Ectodermal cell (in vitro differentiated cells): ENCODE data around the gene MRPS26. TPM values are rescaled to one million over a fixed set of nuclear protein-coding genes. Genes with fewer than 3 reads are reported as not detected.
"Not testable (repeated sequence)": the region's sequence is repeated elsewhere in the genome, so short reads cannot be mapped to it uniquely, and the experiment has no call there.

Source experiments
- H3K27ac ChIP-seq: 2 replicates; pipeline ENCODE4 v1.7.0; 2013; ENCODE audit warnings: mild to moderate bottlenecking, low read depth, low read length; ENCODE audit not compliant: insufficient read depth, poor library complexity, severe bottlenecking
- H3K27me3 ChIP-seq: 2 replicates; pipeline ENCODE4 v1.7.0; 2013; ENCODE audit warnings: mild to moderate bottlenecking, low read length; ENCODE audit not compliant: insufficient read depth, control insufficient read depth, poor library complexity, severe bottlenecking
- H3K36me3 ChIP-seq: one replicate; pipeline ENCODE4 v1.7.0; 2013; ENCODE audit warnings: low read length; ENCODE audit not compliant: control insufficient read depth, insufficient read depth
- H3K4me1 ChIP-seq: one replicate; pipeline ENCODE4 v1.7.0; 2013; ENCODE audit warnings: low read length; ENCODE audit not compliant: control insufficient read depth, insufficient read depth
- H3K4me3 ChIP-seq: 2 replicates; pipeline ENCODE4 v1.7.0; 2013; ENCODE audit warnings: low read depth, low read length, control low read depth; ENCODE audit not compliant: insufficient read depth
- H3K9me3 ChIP-seq: 2 replicates; pipeline ENCODE4 v1.7.0; 2013; ENCODE audit warnings: mild to moderate bottlenecking, low read length, moderate library complexity; ENCODE audit not compliant: control insufficient read depth
- WGBS, 2 experiments: methylation state at CpG; one replicate each; pipeline ENCODE4 v1.1.7; 2013; ENCODE audit warnings: missing lambda C conversion rate in 2 of 2; 5-methylcytosine and 5-hydroxymethylcytosine counted together
- polyA plus RNA-seq, 4 experiments: library from polyadenylated mRNA; stranded (reverse); fragments of 50-300 nt; gene quantifications; one replicate each; pipeline ENCODE4 v1.2.3, GENCODE V29; 2013

MRPS26 gene
- polyA plus RNA-seq (2013, experiment 1 of 4), result 61.4 TPM
- 60.8 TPM for polyA plus RNA-seq (2013, experiment 2 of 4)
- 69.2 TPM for polyA plus RNA-seq (2013, experiment 3 of 4)
- polyA plus RNA-seq (2013, experiment 4 of 4), result 71.4 TPM

DNA sequence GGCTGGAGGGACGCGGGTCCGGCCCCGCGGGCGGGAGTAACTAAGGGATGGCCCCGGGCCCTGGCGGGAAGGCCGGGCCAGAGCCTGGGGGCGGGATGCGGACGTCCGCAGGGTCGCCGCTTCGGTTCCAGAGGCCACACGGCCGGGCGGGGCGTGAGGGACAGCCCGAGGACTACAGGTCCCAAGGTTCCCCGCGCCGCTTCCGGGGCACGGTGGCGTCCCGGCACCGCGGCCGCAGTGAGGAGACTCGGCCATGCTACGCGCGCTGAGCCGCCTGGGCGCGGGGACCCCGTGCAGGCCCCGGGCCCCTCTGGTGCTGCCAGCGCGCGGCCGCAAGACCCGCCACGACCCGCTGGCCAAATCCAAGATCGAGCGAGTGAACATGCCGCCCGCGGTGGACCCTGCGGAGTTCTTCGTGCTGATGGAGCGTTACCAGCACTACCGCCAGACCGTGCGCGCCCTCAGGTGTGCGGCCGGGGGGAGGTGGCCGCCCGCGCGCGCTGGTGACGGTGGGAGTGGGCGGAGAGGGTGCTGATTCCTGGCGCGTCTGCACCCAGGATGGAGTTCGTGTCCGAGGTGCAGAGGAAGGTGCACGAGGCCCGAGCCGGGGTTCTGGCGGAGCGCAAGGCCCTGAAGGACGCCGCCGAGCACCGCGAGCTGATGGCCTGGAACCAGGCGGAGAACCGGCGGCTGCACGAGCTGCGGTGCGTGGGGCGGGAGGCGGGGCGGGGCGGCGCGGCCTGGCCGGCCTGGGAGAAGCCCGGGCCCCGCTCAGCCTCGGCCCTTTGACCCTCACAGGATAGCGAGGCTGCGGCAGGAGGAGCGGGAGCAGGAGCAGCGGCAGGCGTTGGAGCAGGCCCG lies at the start of gene MRPS26:
Gene MRPS26 (plus strand): TSS at position 237 of the 861 bp plus-strand sequence. CDS start 17 bp downstream, at position 254.
- H3K4me1 ChIP-seq, result peaks cover 10% of the 10 kb centered on the region
- H3K27ac ChIP-seq, result peak within 1 kb of the TSS; percentile 69
- peak within 1 kb of the TSS; percentile 98 for H3K4me3 ChIP-seq
- H3K9me3 ChIP-seq, result no peaks in the 10 kb centered on the region
- WGBS, 2 experiments, result 0 to 1% methylated on average over 104 of the region's 104 CpGs
- no peaks in the 10 kb centered on the region for H3K27me3 ChIP-seq
- H3K36me3 ChIP-seq, result peaks cover 18% of the 10 kb centered on the region

DNA sequence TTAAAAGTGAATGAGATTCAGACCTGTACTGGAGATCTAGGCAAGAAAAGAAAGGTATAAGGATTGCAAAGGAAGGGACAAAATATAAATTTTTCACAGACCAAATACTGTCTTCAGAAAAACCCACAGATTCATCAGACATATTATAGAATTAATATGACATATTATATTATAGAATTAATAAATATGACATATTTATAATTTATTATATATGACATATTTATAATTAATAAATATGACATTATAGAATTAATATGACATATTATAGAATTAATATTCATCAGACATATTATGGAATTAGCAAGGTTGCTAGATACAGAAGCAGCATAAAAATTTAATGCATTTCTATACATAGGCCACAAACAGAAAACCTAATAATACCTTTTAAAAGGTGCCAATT lies 47.1 kb upstream of the MRPS26 start:
- Histone ChIP-seq H3K4me1 (no peaks in the 10 kb centered on the region), H3K4me3 (no peak overlapping the region), H3K36me3 (no peaks in the 10 kb centered on the region), H3K9me3 (no peaks in the 10 kb centered on the region), H3K27me3 (no peaks in the 10 kb centered on the region), H3K27ac (no peak overlapping the region)

GRCh38 chr20:3000852-3001523 lies 44.9 kb upstream of the MRPS26 start:
- Histone ChIP-seq H3K4me1 (no peaks in the 10 kb centered on the region), H3K27ac (no peak overlapping the region), H3K9me3 (no peaks in the 10 kb centered on the region), H3K4me3 (no peak overlapping the region), H3K36me3 (peaks cover 5% of the 10 kb centered on the region), H3K27me3 (no peaks in the 10 kb centered on the region)
- 73 to 75% methylated on average over 7 of the region's 7 CpGs for WGBS, 2 experiments

DNA sequence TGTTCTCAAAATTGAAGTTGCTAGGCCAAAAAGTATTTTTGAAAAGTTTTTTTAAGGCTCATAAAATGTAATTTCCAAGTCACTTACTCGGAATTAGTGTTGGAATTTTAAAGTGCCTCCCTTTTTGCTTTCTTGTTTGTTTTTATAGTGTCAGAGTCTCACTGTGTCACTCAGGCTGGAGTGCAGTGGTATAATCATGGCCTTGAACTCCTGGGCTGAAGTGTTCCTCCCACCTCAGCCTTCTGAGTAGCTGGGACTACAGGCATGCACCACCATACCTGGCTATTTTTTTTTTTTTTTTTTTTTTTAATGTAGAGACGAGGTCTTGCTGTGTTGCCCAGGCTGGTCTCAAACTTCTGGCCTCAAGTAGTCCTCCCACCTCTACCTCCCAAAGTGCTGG lies 42.4 kb upstream of the MRPS26 start:
- H3K4me3 ChIP-seq, result no peak overlapping the region
- H3K9me3 ChIP-seq, result no peaks in the 10 kb centered on the region
- no peak overlapping the region for H3K27ac ChIP-seq
- H3K27me3 ChIP-seq, result no peaks in the 10 kb centered on the region
- 79 to 89% methylated on average over 1 to 2 of the region's 2 CpGs for WGBS, 2 experiments
- no peaks in the 10 kb centered on the region for H3K4me1 ChIP-seq
- peaks cover 10% of the 10 kb centered on the region for H3K36me3 ChIP-seq

- no peaks in the 10 kb centered on the region for H3K9me3 ChIP-seq
- no peaks in the 10 kb centered on the region for H3K27me3 ChIP-seq
- no peaks in the 10 kb centered on the region for H3K4me1 ChIP-seq
- H3K4me3 ChIP-seq, result no peak overlapping the region
- WGBS, 2 experiments, result 97 to 100% methylated on average over 1 of the region's 1 CpG
- no peak overlapping the region for H3K27ac ChIP-seq
- peaks cover 26% of the 10 kb centered on the region for H3K36me3 ChIP-seq
Measured at GRCh38 chr20:3010985-3011723, 34.7 kb upstream of the MRPS26 start.

- H3K27me3 ChIP-seq, result no peaks in the 10 kb centered on the region
- no peaks in the 10 kb centered on the region for H3K4me1 ChIP-seq
- H3K4me3 ChIP-seq, result no peak overlapping the region
- 95 to 97% methylated on average over 3 of the region's 3 CpGs for WGBS, 2 experiments
- H3K9me3 ChIP-seq, result no peaks in the 10 kb centered on the region
- no peak overlapping the region for H3K27ac ChIP-seq
- peaks cover 28% of the 10 kb centered on the region for H3K36me3 ChIP-seq
Measured at GRCh38 chr20:3011752-3012151, 34.1 kb upstream of the MRPS26 start.

DNA sequence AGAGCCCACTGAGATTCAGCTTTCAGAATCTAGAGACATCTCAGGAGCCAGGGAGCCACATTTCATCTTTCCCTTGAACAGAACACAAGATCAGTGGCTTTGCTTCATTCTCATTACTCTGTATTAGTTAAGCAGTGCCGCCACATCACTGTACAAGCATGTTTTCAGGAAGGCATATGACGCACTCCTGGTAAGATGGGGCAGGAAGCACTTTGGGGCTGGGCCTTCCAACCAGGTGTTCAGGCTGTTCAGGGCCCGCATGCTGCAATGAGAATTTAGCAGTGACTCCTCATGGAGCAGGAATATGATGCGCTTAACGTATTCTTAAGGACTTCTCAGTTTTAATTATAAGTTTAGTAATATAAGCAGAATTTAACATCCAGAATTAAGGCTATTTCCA lies 32.1 kb upstream of the MRPS26 start:
- Histone ChIP-seq H3K27me3 (no peaks in the 10 kb centered on the region), H3K27ac (no peak overlapping the region), H3K9me3 (no peaks in the 10 kb centered on the region), H3K4me1 (no peaks in the 10 kb centered on the region), H3K36me3 (peaks cover 34% of the 10 kb centered on the region), H3K4me3 (no peak overlapping the region)
- WGBS, 2 experiments, result 90 to 96% methylated on average over 4 to 5 of the region's 5 CpGs

DNA sequence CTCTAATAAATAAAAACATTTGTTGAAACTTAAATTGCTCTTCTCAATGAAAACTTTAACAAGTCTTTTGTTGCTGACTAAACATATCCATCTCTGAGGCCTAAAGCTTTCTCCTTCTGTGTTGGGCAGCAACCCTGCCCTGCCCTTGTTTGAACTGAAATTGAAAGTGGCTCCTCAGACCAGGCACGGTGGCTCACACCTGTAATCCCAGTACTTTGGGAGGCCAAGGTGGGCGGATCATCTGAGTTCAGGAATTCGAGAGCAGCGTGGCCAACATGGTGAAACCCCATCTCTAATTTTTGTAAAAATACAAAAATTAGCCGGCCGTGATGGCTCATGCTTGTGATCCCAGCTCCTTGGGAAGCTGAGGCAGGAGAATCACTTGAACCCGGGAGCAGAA lies 31.7 kb upstream of the MRPS26 start:
- Histone ChIP-seq H3K36me3 (peaks cover 31% of the 10 kb centered on the region), H3K9me3 (no peaks in the 10 kb centered on the region), H3K27me3 (no peaks in the 10 kb centered on the region), H3K4me1 (no peaks in the 10 kb centered on the region), H3K4me3 (no peak overlapping the region), H3K27ac (no peak overlapping the region)
- WGBS, 2 experiments, result 92 to 94% methylated on average over 7 of the region's 7 CpGs

- whole genome bisulfite sequencing, 2 experiments, result 94 to 97% methylated on average over 3 of the region's 3 CpGs
- H3K36me3 ChIP-seq, result peaks cover 30% of the 10 kb centered on the region
- no peaks in the 10 kb centered on the region for H3K27me3 ChIP-seq
- H3K27ac ChIP-seq, result no peak overlapping the region
- no peaks in the 10 kb centered on the region for H3K4me1 ChIP-seq
- no peak overlapping the region for H3K4me3 ChIP-seq
- no peaks in the 10 kb centered on the region for H3K9me3 ChIP-seq
Measured at GRCh38 chr20:3014662-3015061, 31.2 kb upstream of the MRPS26 start.

GRCh38 chr20:3015302-3015701 lies 30.6 kb upstream of the MRPS26 start:
- H3K4me3 ChIP-seq, H3K27ac ChIP-seq, H3K9me3 ChIP-seq, H3K27me3 ChIP-seq, H3K4me1 ChIP-seq: not testable (repeated sequence)
- 86 to 90% methylated on average over 4 of the region's 5 CpGs for WGBS, 2 experiments
- H3K36me3 ChIP-seq, result peaks cover 27% of the 10 kb centered on the region
